ENCODE results near the gene ASB5. TPM values are rescaled to one million over a fixed set of nuclear protein-coding genes. Genes with fewer than 3 reads are reported as not detected.

Gene ASB5, protein sequence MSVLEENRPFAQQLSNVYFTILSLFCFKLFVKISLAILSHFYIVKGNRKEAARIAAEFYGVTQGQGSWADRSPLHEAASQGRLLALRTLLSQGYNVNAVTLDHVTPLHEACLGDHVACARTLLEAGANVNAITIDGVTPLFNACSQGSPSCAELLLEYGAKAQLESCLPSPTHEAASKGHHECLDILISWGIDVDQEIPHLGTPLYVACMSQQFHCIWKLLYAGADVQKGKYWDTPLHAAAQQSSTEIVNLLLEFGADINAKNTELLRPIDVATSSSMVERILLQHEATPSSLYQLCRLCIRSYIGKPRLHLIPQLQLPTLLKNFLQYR
- total RNA-seq: 0.90 TPM in 1 of 3 replicates, not detected in the others
- long read RNA-seq: 0 reads

- H3K36me3 Mint-ChIP-seq (ENCODE audit: low read depth): peaks cover 2% of the 10 kb centered on the region
- no peak for DNase-seq (ENCODE audit: low spot score)
- peaks cover 4% of the 10 kb centered on the region for H3K9me3 Mint-ChIP-seq (ENCODE audit: low read depth)
- peaks cover 47% of the 10 kb centered on the region for H3K4me1 Mint-ChIP-seq (ENCODE audit: low read depth)
- no peaks in the 10 kb centered on the region for H3K27me3 Mint-ChIP-seq (ENCODE audit: low read depth)
- peak within 1 kb of the TSS; percentile 88 for H3K27ac Mint-ChIP-seq (ENCODE audit: unreplicated experiment)
- no peak within 1 kb of the TSS for H3K4me3 Mint-ChIP-seq (ENCODE audit: unreplicated experiment)
- TF ChIP-seq, protein P1, sequence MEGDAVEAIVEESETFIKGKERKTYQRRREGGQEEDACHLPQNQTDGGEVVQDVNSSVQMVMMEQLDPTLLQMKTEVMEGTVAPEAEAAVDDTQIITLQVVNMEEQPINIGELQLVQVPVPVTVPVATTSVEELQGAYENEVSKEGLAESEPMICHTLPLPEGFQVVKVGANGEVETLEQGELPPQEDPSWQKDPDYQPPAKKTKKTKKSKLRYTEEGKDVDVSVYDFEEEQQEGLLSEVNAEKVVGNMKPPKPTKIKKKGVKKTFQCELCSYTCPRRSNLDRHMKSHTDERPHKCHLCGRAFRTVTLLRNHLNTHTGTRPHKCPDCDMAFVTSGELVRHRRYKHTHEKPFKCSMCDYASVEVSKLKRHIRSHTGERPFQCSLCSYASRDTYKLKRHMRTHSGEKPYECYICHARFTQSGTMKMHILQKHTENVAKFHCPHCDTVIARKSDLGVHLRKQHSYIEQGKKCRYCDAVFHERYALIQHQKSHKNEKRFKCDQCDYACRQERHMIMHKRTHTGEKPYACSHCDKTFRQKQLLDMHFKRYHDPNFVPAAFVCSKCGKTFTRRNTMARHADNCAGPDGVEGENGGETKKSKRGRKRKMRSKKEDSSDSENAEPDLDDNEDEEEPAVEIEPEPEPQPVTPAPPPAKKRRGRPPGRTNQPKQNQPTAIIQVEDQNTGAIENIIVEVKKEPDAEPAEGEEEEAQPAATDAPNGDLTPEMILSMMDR (IDR thresholded peaks at IDR 0.05): no peak
Measured at GRCh38 chr4:176268963-176269362, at the start of gene ASB5. Gene ASB5, minus strand, starts transcription at chr4:176269222. Its CDS starts 114 bp downstream, at chr4:176269108.

GRCh38 chr4:176313596-176314336, 44.7 kb upstream of the ASB5 start:
- TF ChIP-seq, protein P1 (IDR thresholded peaks at IDR 0.05): no peak
- no peak for DNase-seq (ENCODE audit: low spot score)
- Mint-ChIP-seq H3K4me1 (ENCODE audit: low read depth) (no peaks in the 10 kb centered on the region), H3K9me3 (ENCODE audit: low read depth) (no peaks in the 10 kb centered on the region), H3K27ac (ENCODE audit: unreplicated experiment) (no peak overlapping the region), H3K36me3 (ENCODE audit: low read depth) (no peaks in the 10 kb centered on the region), H3K4me3 (ENCODE audit: unreplicated experiment) (no peak overlapping the region), H3K27me3 (ENCODE audit: low read depth) (no peaks in the 10 kb centered on the region)

DNA sequence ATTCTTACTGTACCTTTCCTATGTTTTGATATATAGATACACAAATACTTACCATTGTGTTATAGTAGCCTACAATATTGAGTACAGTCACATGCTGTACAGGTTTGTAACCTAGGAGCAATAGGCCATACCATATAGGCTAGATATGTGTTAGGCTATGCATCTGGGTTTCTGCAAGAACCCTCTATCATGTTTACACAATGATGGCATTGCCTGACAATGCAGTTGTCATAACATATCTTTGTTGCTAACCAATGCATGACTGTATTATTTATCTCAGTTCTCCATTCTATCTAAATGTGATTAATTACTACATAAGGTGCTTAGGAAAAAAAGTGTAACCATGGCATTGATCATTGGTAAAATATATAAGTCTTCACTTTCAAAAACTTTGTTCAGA, 40.8 kb upstream of the ASB5 start:
- Mint-ChIP-seq H3K4me1 (ENCODE audit: low read depth) (no peaks in the 10 kb centered on the region), H3K9me3 (ENCODE audit: low read depth) (no peaks in the 10 kb centered on the region), H3K36me3 (ENCODE audit: low read depth) (no peaks in the 10 kb centered on the region), H3K4me3 (ENCODE audit: unreplicated experiment) (no peak overlapping the region), H3K27me3 (ENCODE audit: low read depth) (no peaks in the 10 kb centered on the region), H3K27ac (ENCODE audit: unreplicated experiment) (no peak overlapping the region)
- DNase-seq (ENCODE audit: low spot score): no peak
- TF ChIP-seq, protein P1 (IDR thresholded peaks at IDR 0.05): no peak

DNA sequence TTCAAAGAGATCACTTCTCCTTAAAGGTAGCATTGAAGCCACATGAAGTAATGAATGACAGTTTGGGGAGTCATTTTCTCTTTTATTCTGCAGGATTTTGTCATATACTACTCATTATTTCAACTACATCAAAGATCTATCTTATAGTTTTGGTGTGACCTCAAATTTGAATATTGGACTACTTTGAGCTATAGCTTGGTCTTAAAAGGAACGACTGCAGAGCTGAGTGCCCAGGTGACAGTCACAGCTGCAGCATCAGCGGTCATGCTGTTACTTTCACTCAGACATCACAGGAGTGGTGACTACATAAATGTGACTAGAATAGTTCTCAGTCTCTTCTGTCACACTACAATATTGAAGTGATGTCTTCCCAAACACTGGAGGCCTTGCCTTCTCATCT, 40.0 kb upstream of the ASB5 start:
- H3K4me1 Mint-ChIP-seq (ENCODE audit: low read depth): no peaks in the 10 kb centered on the region
- H3K36me3 Mint-ChIP-seq (ENCODE audit: low read depth): no peaks in the 10 kb centered on the region
- no peak overlapping the region for H3K27ac Mint-ChIP-seq (ENCODE audit: unreplicated experiment)
- no peaks in the 10 kb centered on the region for H3K9me3 Mint-ChIP-seq (ENCODE audit: low read depth)
- no peak overlapping the region for H3K4me3 Mint-ChIP-seq (ENCODE audit: unreplicated experiment)
- no peaks in the 10 kb centered on the region for H3K27me3 Mint-ChIP-seq (ENCODE audit: low read depth)
- no peak for DNase-seq (ENCODE audit: low spot score)
- TF ChIP-seq, protein P1 (IDR thresholded peaks at IDR 0.05): no peak

- Mint-ChIP-seq H3K4me1 (ENCODE audit: low read depth) (peaks cover 3% of the 10 kb centered on the region), H3K27ac (ENCODE audit: unreplicated experiment) (no peak overlapping the region), H3K36me3 (ENCODE audit: low read depth) (no peaks in the 10 kb centered on the region), H3K27me3 (ENCODE audit: low read depth) (no peaks in the 10 kb centered on the region), H3K4me3 (ENCODE audit: unreplicated experiment) (no peak overlapping the region), H3K9me3 (ENCODE audit: low read depth) (no peaks in the 10 kb centered on the region)
- TF ChIP-seq, protein P1 (IDR thresholded peaks at IDR 0.05): no peak
- DNase-seq (ENCODE audit: low spot score): no peak
Measured at GRCh38 chr4:176308441-176308840, 39.4 kb upstream of the ASB5 start.

All from chondrocyte (in vitro differentiated cells).